Mucosa of stomach (tissue), 1 donor: ENCODE results near the gene TF.
"Not testable (repeated sequence)": the region's sequence is repeated elsewhere in the genome, so short reads cannot be mapped to it uniquely, and the experiment has no call there.

Experiments
- H3K27me3 ChIP-seq: one replicate; pipeline ENCODE4 v1.7.0; 2013; ENCODE audit warnings: mild to moderate bottlenecking, low read length; ENCODE audit not compliant: control insufficient read depth, insufficient read depth
- H3K36me3 ChIP-seq: one replicate; pipeline ENCODE4 v1.7.0; 2013; ENCODE audit warnings: low read length; ENCODE audit not compliant: control insufficient read depth, insufficient read depth
- H3K4me1 ChIP-seq: one replicate; pipeline ENCODE4 v1.7.0; 2013; ENCODE audit warnings: mild to moderate bottlenecking, low read length; ENCODE audit not compliant: control insufficient read depth, insufficient read depth
- H3K4me3 ChIP-seq: one replicate; pipeline ENCODE4 v1.7.0; 2013; ENCODE audit warnings: low read length
- H3K9ac ChIP-seq: one replicate; pipeline ENCODE4 v1.7.0; 2013; ENCODE audit warnings: mild to moderate bottlenecking, low read length, moderate library complexity
- H3K9me3 ChIP-seq: one replicate; pipeline ENCODE4 v1.7.0; 2013; ENCODE audit warnings: mild to moderate bottlenecking, low read length, moderate library complexity; ENCODE audit not compliant: control insufficient read depth
- donor health status: Pancreatic carcinoma.

The TF gene

GRCh38 chr3:133776794-133777438 is 30.7 kb downstream of the TF start:
- Histone ChIP-seq H3K4me1 (no peaks in the 10 kb centered on the region), H3K9me3 (no peaks in the 10 kb centered on the region), H3K9ac (no peak overlapping the region), H3K4me3 (no peak overlapping the region), H3K36me3 (no peaks in the 10 kb centered on the region), H3K27me3 (no peaks in the 10 kb centered on the region)

DNA sequence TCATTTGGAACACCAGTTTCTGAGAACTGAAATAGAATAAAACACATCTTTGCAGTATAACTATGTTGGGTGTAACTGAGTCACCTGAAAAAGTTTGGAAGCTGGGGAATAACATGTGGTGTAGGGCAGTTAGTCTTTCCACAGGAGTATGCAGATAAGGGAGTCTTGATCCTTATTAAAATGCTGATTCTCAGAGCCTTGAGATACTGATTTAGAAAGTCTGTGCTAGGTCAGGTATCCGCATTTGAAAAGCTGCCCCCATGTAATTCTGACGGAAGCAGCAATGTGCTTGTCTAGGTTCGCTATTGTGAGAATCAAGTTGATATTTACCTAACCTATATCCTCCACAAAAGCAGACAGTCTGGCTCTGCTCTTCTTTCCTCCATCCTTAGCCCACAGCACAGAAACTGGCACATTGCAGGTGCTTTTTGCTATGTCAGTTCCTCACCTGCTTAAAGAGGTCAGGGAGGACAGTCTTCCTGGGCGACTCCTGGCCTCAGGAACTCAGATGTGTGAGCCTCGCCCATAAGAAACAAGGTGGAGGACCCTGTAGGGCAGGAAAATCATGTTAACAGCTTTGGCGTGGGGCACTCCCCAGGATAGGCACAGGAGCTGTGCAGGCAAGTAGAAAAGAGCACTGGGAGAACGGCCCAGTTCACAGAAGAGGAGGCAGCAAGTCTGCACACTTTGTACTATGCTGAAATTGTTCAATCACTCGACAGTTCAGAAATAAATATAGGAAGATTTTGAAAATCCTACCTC is 31.8 kb downstream of the TF start:
- Histone ChIP-seq H3K4me1 (no peaks in the 10 kb centered on the region), H3K9ac (no peak overlapping the region), H3K4me3 (no peak overlapping the region), H3K9me3 (no peaks in the 10 kb centered on the region), H3K36me3 (no peaks in the 10 kb centered on the region), H3K27me3 (no peaks in the 10 kb centered on the region)

DNA sequence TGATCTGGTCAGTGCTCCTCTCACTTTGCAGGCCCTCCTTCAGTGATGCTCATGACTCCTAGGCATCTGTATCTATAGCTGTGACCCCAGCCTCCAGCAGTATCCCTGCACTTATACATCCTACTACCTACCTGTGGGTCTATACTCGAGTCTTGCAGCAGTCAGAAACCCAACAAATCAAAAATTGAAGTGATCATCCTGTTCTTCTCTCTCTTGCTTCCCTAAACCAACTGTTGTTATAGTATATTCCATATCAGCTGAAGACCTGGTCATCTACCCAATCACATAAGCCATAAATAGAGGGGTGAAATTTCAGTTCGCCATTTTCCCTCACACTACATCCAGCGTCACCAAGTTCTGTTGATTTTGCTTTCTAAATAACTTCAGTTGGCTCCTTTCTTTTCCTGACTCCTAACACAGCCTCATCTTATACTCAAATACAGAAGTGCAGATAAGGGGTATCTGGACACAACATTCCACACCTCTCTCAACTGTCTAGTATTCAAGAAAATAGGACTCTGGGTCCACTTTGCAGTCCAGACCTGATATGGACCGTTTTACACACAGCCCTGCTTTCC is 33.5 kb downstream of the TF start:
- Histone ChIP-seq H3K9ac (no peak overlapping the region), H3K27me3 (no peaks in the 10 kb centered on the region), H3K4me3 (no peak overlapping the region), H3K36me3 (no peaks in the 10 kb centered on the region), H3K4me1 (no peaks in the 10 kb centered on the region), H3K9me3 (no peaks in the 10 kb centered on the region)

GRCh38 chr3:133780756-133781155 is 34.6 kb downstream of the TF start:
- not testable (repeated sequence) for H3K9me3 ChIP-seq, H3K9ac ChIP-seq, H3K36me3 ChIP-seq, H3K4me3 ChIP-seq, H3K4me1 ChIP-seq, H3K27me3 ChIP-seq

GRCh38 chr3:133781570-133781969 is 35.4 kb downstream of the TF start:
- no peaks in the 10 kb centered on the region for H3K27me3 ChIP-seq

GRCh38 chr3:133782454-133782853 is 36.3 kb downstream of the TF start:
- Histone ChIP-seq H3K9ac (no peak overlapping the region), H3K4me3 (no peak overlapping the region), H3K36me3 (no peaks in the 10 kb centered on the region), H3K4me1 (no peaks in the 10 kb centered on the region), H3K27me3 (no peaks in the 10 kb centered on the region), H3K9me3 (no peaks in the 10 kb centered on the region)

More at GRCh38 chr3:133781570-133781969, 35.4 kb downstream of the TF start:
- Histone ChIP-seq H3K9ac (no peak overlapping the region), H3K4me3 (no peak overlapping the region), H3K4me1 (no peaks in the 10 kb centered on the region), H3K36me3 (no peaks in the 10 kb centered on the region), H3K9me3 (no peaks in the 10 kb centered on the region)

DNA sequence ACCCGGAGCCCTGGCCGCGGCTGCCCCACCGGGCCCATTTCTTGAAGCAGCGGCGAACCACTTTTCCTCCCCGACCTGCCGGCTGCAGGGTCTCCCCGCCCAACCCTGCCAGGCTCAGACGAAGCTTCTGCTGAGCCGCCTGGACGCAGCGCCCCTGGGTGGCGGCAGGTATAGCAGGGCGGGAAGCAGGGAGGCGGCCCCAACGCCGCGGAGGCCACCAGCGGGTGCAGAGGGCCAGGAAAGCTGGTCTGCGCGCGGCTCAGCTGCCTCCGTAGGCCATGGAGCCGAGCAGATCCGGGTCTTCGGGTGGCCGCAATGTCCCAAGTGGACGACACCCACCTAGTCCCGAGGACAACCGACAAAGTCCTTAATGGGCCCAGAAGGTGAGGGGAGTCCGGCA is 37.6 kb downstream of the TF start:
- Histone ChIP-seq H3K4me3 (no peak overlapping the region), H3K36me3 (no peaks in the 10 kb centered on the region), H3K4me1 (no peaks in the 10 kb centered on the region), H3K27me3 (no peaks in the 10 kb centered on the region), H3K9ac (no peak overlapping the region), H3K9me3 (no peaks in the 10 kb centered on the region)

GRCh38 chr3:133788024-133788423 is 41.8 kb downstream of the TF start:
- no peak overlapping the region for H3K4me3 ChIP-seq
- no peaks in the 10 kb centered on the region for H3K27me3 ChIP-seq
- no peak overlapping the region for H3K9ac ChIP-seq
- no peaks in the 10 kb centered on the region for H3K9me3 ChIP-seq
- H3K36me3 ChIP-seq: no peaks in the 10 kb centered on the region
- H3K4me1 ChIP-seq: no peaks in the 10 kb centered on the region

- Histone ChIP-seq H3K4me3 (no peak overlapping the region), H3K27me3 (no peaks in the 10 kb centered on the region), H3K4me1 (no peaks in the 10 kb centered on the region), H3K9ac (no peak overlapping the region), H3K36me3 (no peaks in the 10 kb centered on the region), H3K9me3 (no peaks in the 10 kb centered on the region)
These were observed 46.1 kb downstream of the TF start for GRCh38 chr3:133792171-133792763.

DNA sequence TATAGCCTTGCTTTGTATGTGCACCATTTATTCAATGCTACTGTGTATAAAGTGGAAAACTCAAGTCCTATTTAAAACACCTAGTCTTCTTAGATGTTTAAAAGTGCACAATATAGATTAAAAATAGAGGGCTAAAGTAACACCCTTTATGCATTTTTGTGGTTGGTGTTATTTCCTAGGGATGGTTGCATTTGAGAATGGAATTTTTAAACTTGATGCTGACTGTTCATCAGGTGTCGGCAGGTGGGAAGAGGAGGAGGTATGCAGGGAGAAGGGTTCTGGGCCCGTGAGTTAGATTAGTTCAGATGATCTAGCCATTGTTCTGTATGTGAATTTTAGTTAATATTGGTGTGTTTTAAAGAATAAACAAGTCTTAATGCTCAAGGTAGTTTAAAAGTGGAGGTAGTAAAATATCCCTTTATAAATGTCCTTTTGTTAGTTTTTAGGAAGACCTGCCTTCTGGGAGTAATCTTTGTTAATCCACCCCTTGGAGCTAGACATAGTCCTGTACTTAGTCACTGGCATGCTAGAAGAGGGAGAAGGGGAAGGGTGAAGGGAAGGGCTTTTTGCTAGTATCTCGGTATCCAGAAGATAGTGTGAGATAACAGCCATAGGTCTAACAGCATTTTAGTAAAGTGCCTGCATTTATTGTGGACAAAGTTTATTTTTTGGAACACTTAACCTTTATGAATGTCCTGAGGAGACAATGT is 51.4 kb downstream of the TF start:
- Histone ChIP-seq H3K9ac (no peak overlapping the region), H3K36me3 (no peaks in the 10 kb centered on the region), H3K4me3 (no peak overlapping the region), H3K4me1 (peaks cover 12% of the 10 kb centered on the region), H3K27me3 (no peaks in the 10 kb centered on the region), H3K9me3 (no peaks in the 10 kb centered on the region)

- H3K9ac ChIP-seq: no peak overlapping the region
- no peaks in the 10 kb centered on the region for H3K27me3 ChIP-seq
- H3K4me3 ChIP-seq: no peak overlapping the region
- no peaks in the 10 kb centered on the region for H3K36me3 ChIP-seq
- H3K4me1 ChIP-seq: peaks cover 12% of the 10 kb centered on the region
- H3K9me3 ChIP-seq: no peaks in the 10 kb centered on the region
These were observed 53.8 kb downstream of the TF start for GRCh38 chr3:133799794-133800585.
